IPS DF 4.7 (cell line): ENCODE data around the gene PIGH.
"Not testable (repeated sequence)": the region's sequence is repeated elsewhere in the genome, so short reads cannot be mapped to it uniquely, and the experiment has no call there.

ENCODE experiments used
- DNase-seq: peaks from one replicate; pipeline ENCODE4 v3.0.0-alpha.2; 2013; ENCODE audit warnings: low spot score; ENCODE audit errors: extremely low read depth

The PIGH gene

GRCh38 chr14:67609642-67610310 is 9.7 kb upstream of the PIGH start:
- DNase-seq, result no peak

- DNase-seq, result no peak
These were observed 7.6 kb upstream of the PIGH start for GRCh38 chr14:67607646-67608045.

GRCh38 chr14:67602995-67603545 is 3.0 kb upstream of the PIGH start:
- DNase-seq, result no peak

- DNase-seq, result no peak
These were observed 2.0 kb upstream of the PIGH start for GRCh38 chr14:67602076-67602475.

GRCh38 chr14:67600562-67600974 is 500 bp upstream of the PIGH start:
- not testable (repeated sequence) for DNase-seq

- no peak for DNase-seq
These were observed 4.7 kb downstream of the PIGH start for GRCh38 chr14:67595392-67595791.

- not testable (repeated sequence) for DNase-seq
These were observed 6.4 kb downstream of the PIGH start for GRCh38 chr14:67593650-67594049.

GRCh38 chr14:67589204-67589770 is 10.8 kb downstream of the PIGH start:
- DNase-seq, result no peak

GRCh38 chr14:67586369-67586768 is 13.7 kb downstream of the PIGH start:
- no peak for DNase-seq

GRCh38 chr14:67584978-67585377 is 15.1 kb downstream of the PIGH start:
- no peak for DNase-seq

GRCh38 chr14:67583711-67584644 is 16.1 kb downstream of the PIGH start:
- DNase-seq, result no peak

GRCh38 chr14:67582061-67582460 is 18.0 kb downstream of the PIGH start:
- DNase-seq, result no peak

- DNase-seq, result no peak
These were observed 18.4 kb downstream of the PIGH start for GRCh38 chr14:67581643-67582042.

GRCh38 chr14:67580336-67581171 is 19.5 kb downstream of the PIGH start:
- DNase-seq, result no peak

GRCh38 chr14:67579636-67580035 is 20.4 kb downstream of the PIGH start:
- DNase-seq, result no peak

GRCh38 chr14:67579040-67579439 is 21.0 kb downstream of the PIGH start:
- no peak for DNase-seq

GRCh38 chr14:67577909-67578749 is 21.9 kb downstream of the PIGH start:
- DNase-seq, result no peak

GRCh38 chr14:67577181-67577808 is 22.8 kb downstream of the PIGH start:
- DNase-seq, result no peak

GRCh38 chr14:67576216-67576955 is 23.7 kb downstream of the PIGH start:
- no peak for DNase-seq
